ENCODE measurements around the gene OR5C1. TPM values are rescaled to one million over a fixed set of nuclear protein-coding genes. Genes with fewer than 3 reads are reported as not detected.

Gene OR5C1
- total and polyA plus RNA-seq, 2 of the 13 experiments (the other 11 are each of a cell fraction or from before 2014, with no cell fraction given), result not detected

- TF ChIP-seq CENPX (CRISPR knock-in tag; IDR thresholded peaks at IDR 0.05), result no peak
- TF ChIP-seq NFYB (CRISPR knock-in tag; IDR thresholded peaks at IDR 0.05), result no peak
- no peak for TF ChIP-seq ARNT (IDR thresholded peaks at IDR 0.05)
These were observed 26.8 kb downstream of the OR5C1 start (continued) for GRCh38 chr9:122815544-122815943.

- BruUV-seq (replicated peaks), result no TSS peak
- no peaks in the 10 kb centered on the region for H3K79me2 ChIP-seq (ENCODE audit: insufficient read depth, low read length)
- H2AFZ ChIP-seq (ENCODE audit: low read length), result no peak overlapping the region
- no peak overlapping the region for H3K4me3 ChIP-seq (replicated peaks in 1 of 3; ENCODE audit: insufficient read depth in 1 of 3, low read depth in 2 of 3, low read length in 3 of 3)
- no peak overlapping the region for H3K9ac ChIP-seq (ENCODE audit: insufficient read depth, low read depth, low read length)
- POLR2A ChIA-PET, result no interaction called here
- H3K4me1 ChIP-seq (ENCODE audit: insufficient read depth, low read length), result peaks cover 12% of the 10 kb centered on the region
- no peaks in the 10 kb centered on the region for H3K9me3 ChIP-seq (ENCODE audit: low read length)
- no peak for FAIRE-seq
- no peak for ATAC-seq
- in situ Hi-C loops (cut with HindIII; ENCODE audit: extremely low pct_ligation_motif_present, low pct_unique_long_range_greater_than_20kb), result loop anchor here (10.0 to 25.0 kb wide), 2 partner anchors 454 to 712 kb away; partner anchors contain the start of gene PTGS1
- peaks cover 3 to 17% of the 10 kb centered on the region in 2 experiments; a peak in 4 of 5 replicates for H3K36me3 ChIP-seq (replicated peaks in 1 of 2; ENCODE audit: control insufficient read depth in 1 of 2, insufficient read depth in 2 of 2, low read length in 2 of 2)
- no peaks in the 10 kb centered on the region for H4K20me1 ChIP-seq (ENCODE audit: insufficient read depth, low read length)
- no peak overlapping the region for H3K27ac ChIP-seq (ENCODE audit: extremely low read length, insufficient read depth, low read length)
- no peak for TF ChIP-seq ZNF710 (CRISPR knock-in tag; IDR thresholded peaks at IDR 0.05; ENCODE audit: borderline replicate concordance)
- TF ChIP-seq THAP11 (CRISPR knock-in tag; IDR thresholded peaks at IDR 0.05), result no peak
- TF ChIP-seq HNF4A (CRISPR knock-in tag; IDR thresholded peaks at IDR 0.05), result no peak
- TF ChIP-seq MAF1 (CRISPR knock-in tag; IDR thresholded peaks at IDR 0.05; ENCODE audit: borderline replicate concordance), result no peak
- no peak for TF ChIP-seq ZGPAT (CRISPR knock-in tag; IDR thresholded peaks at IDR 0.05)
- no peak for TF ChIP-seq NBN (conservative IDR thresholded peaks at IDR 0.05)
- intact Hi-C loops (cut with micrococcal nuclease; ENCODE audit: unreplicated experiment), result no loop called here
- no peak overlapping the region for H3K4me2 ChIP-seq (ENCODE audit: low read depth, low read length)
- CTCF ChIA-PET (ENCODE audit: low intra/inter-chr PET ratio, low total read pairs), result no interaction called here
- 93% methylated on average over 17 of the region's 17 CpGs for WGBS (ENCODE audit: low lambda C conversion rate)
- DNase-seq (ENCODE audit: low spot score), result no peak
- no peaks in the 10 kb centered on the region for H3K27me3 ChIP-seq (ENCODE audit: control insufficient read depth in 1 of 2, insufficient read depth in 2 of 2, low read length in 2 of 2)
These were observed 27.6 kb downstream of the OR5C1 start for GRCh38 chr9:122816163-122816867.
